Central memory CD8-positive, alpha-beta T cell (primary cell): ENCODE results near the gene ZFAND2B.

Experiments
- ATAC-seq: fragments of 150-1000 bp; cut with Tn5 transposase; replicated peaks from 2 replicates; pipeline ENCODE4 v1.10.0; 2022; ENCODE audit warnings: mild to moderate bottlenecking, moderate FRiP score, moderate number of reproducible peaks; ENCODE audit not compliant: poor library complexity, severe bottlenecking; ENCODE audit errors: extremely low read depth
- DNase-seq, 2 donors: peaks; one replicate each; pipeline ENCODE4 v3.0.0; 2021; ENCODE audit warnings: low spot score in 2 of 2
- H3K27ac Mint-ChIP-seq: one replicate; pipeline ENCODE4 v1.8.0; 2022; ENCODE audit warnings: low read depth, mild to moderate bottlenecking, moderate library complexity, mixed read lengths
- H3K27me3 Mint-ChIP-seq: one replicate; pipeline ENCODE4 v1.8.0; 2022; ENCODE audit warnings: mixed read lengths
- H3K36me3 Mint-ChIP-seq: one replicate; pipeline ENCODE4 v1.8.0; 2022; ENCODE audit warnings: mild to moderate bottlenecking, moderate library complexity, mixed read lengths; ENCODE audit not compliant: insufficient read depth
- H3K4me1 Mint-ChIP-seq: one replicate; pipeline ENCODE4 v1.8.0; 2022; ENCODE audit warnings: mixed read lengths
- H3K4me3 Mint-ChIP-seq: one replicate; pipeline ENCODE4 v1.8.0; 2022; ENCODE audit warnings: mild to moderate bottlenecking, moderate library complexity, mixed read lengths
- H3K9me3 Mint-ChIP-seq: one replicate; pipeline ENCODE4 v1.8.0; 2022; ENCODE audit warnings: mixed read lengths

ZFAND2B gene

DNA sequence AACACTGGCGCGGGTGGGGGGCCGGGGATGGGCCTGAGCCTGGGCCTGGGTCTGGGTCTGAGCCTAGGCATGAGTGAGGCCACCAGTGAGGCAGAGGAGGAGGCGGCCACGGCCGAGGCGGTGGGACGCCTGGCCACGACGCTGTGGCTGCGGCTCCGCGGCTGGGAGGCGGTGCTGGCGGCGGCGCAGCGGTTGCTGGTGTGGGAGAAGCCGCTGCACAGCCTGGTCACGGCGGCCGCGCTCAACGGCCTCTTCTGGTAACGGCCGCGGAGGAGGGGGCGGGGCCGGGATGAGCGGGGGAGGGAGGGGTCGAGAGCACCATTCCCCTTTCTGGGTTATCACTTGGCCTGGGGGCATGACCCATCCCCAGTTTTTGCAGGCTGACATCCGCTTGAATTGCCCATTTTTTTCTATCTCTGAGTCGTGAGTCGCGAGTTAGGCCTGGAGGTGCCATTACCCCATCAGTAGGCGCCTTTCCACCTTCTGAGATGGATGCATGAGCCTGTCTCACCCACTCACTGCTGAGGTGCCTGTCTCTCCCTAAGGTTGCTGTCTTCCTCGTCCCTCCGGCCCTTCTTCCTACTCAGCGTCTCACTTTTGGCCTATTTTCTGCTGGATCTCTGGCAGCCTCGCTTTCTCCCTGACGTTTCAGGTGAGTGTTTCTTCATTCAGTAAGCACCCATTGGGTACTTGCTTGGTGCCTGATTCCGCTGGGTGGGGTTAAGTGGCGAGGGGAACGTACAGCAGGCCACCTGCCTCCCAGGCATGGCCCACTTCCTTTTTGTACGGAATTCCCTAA is 28.0 kb upstream of the ZFAND2B start:
- no peaks in the 10 kb centered on the region for H3K9me3 Mint-ChIP-seq
- H3K4me3 Mint-ChIP-seq: peak overlapping the region; percentile 79
- peaks cover 52% of the 10 kb centered on the region for H3K36me3 Mint-ChIP-seq
- H3K27ac Mint-ChIP-seq: peak overlapping the region; percentile 99
- DNase-seq: peak in 1 of 2 donors; percentile 34
- ATAC-seq: no peak
- no peaks in the 10 kb centered on the region for H3K27me3 Mint-ChIP-seq
- peaks cover 64% of the 10 kb centered on the region for H3K4me1 Mint-ChIP-seq

DNA sequence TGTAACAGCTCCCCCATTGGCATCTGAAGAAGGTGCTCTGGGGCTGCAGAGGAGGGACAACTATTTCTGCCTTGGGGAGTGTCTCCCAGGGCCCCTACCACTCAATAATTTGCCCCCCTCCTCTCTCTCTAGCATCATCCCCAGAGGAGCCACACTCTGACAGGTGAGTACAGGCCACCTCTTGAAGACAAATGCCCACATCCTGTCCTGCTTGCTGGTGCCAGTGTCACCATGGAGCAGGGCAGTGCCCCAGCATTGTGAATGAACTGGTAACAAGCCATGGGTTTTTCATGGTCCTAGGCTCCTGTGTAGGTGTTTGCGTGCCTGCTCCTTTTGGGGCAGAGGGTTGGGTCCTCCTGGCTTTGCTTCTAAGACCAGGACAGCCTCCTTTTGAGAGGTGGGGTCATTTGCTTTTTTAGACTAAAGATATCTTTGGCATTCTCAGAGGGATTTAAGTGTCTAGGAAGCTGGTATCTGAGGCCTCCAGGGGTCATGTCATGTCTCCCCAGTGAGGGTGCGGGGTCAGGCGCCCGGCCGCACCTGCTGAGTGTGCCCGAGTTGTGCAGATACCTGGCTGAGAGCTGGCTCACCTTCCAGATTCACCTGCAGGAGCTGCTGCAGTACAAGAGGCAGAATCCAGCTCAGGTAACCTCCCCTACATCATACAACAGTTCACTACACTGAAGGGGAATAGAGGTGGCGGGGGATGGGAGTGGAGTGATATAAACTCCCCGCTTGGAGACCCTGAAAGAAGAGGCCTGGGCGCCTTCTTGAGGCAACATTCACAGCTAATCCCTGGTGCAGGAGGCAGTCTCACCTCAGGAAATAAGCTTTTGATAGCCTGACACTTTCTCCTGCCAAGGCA is 26.7 kb upstream of the ZFAND2B start:
- H3K36me3 Mint-ChIP-seq: peaks cover 51% of the 10 kb centered on the region
- H3K27ac Mint-ChIP-seq: peak overlapping the region; percentile 50
- H3K4me1 Mint-ChIP-seq: peaks cover 62% of the 10 kb centered on the region
- ATAC-seq (no peak), DNase-seq (no peak)
- H3K4me3 Mint-ChIP-seq: peak overlapping the region; percentile 79
- H3K9me3 Mint-ChIP-seq: no peaks in the 10 kb centered on the region
- no peaks in the 10 kb centered on the region for H3K27me3 Mint-ChIP-seq

DNA sequence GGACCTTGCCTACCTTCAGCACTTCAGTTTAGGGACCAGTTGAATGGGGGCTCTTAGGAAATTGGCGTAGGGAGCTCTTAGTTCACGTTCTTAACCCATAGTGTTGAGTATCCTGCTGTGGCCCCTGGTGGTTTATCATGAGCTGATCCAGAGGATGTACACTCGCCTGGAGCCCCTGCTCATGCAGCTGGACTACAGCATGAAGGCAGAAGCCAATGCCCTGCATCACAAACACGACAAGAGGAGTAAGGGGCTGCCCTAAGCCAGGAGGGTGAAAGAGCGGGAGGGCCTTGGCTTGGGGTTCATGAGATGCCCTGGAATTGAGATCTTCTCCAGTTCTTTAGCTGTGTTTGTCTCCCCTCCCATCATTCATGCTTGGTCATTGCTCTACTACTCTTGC is 25.6 kb upstream of the ZFAND2B start:
- no peak overlapping the region for H3K4me3 Mint-ChIP-seq
- DNase-seq: no peak

DNA sequence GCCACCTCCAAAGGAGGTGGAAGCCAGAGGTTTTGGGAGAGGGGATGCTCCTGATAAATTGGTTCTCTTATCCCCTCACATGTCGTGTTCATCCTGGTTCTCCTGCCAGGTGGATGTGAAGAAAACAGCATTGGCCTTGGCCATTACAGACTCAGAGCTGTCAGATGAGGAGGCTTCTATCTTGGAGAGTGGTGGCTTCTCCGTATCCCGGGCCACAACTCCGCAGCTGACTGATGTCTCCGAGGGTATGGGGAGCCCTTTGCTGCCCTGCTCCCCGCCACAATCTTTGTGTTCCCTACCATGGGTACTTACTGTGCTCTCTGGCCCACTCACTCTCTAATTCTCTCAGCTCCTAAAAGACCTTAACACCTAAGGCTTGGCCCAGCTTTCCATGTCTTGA is 25.1 kb upstream of the ZFAND2B start:
- no peaks in the 10 kb centered on the region for H3K9me3 Mint-ChIP-seq
- no peak overlapping the region for H3K4me3 Mint-ChIP-seq
- H3K4me1 Mint-ChIP-seq: peaks cover 60% of the 10 kb centered on the region
- no peak for ATAC-seq
- no peak for DNase-seq
- H3K36me3 Mint-ChIP-seq: peaks cover 52% of the 10 kb centered on the region
- no peaks in the 10 kb centered on the region for H3K27me3 Mint-ChIP-seq
- H3K27ac Mint-ChIP-seq: no peak overlapping the region

More for the DNA sequence above, 25.6 kb upstream of the ZFAND2B start:
- H3K27me3 Mint-ChIP-seq: no peaks in the 10 kb centered on the region
- H3K4me1 Mint-ChIP-seq: peaks cover 60% of the 10 kb centered on the region
- H3K36me3 Mint-ChIP-seq: peaks cover 51% of the 10 kb centered on the region
- no peak for ATAC-seq
- H3K9me3 Mint-ChIP-seq: no peaks in the 10 kb centered on the region
- H3K27ac Mint-ChIP-seq: no peak overlapping the region

DNA sequence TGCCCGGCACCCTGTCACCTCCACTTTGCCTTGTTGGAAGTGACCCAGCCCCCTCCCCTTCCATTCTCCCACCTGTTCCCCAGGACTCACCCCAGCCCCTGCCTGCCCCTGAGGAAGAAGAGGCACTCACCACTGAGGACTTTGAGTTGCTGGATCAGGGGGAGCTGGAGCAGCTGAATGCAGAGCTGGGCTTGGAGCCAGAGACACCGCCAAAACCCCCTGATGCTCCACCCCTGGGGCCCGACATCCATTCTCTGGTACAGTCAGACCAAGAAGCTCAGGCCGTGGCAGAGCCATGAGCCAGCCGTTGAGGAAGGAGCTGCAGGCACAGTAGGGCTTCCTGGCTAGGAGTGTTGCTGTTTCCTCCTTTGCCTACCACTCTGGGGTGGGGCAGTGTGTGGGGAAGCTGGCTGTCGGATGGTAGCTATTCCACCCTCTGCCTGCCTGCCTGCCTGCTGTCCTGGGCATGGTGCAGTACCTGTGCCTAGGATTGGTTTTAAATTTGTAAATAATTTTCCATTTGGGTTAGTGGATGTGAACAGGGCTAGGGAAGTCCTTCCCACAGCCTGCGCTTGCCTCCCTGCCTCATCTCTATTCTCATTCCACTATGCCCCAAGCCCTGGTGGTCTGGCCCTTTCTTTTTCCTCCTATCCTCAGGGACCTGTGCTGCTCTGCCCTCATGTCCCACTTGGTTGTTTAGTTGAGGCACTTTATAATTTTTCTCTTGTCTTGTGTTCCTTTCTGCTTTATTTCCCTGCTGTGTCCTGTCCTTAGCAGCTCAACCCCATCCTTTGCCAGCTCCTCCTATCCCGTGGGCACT is 24.0 kb upstream of the ZFAND2B start:
- ATAC-seq: no peak
- H3K4me3 Mint-ChIP-seq: no peak overlapping the region
- peaks cover 59% of the 10 kb centered on the region for H3K4me1 Mint-ChIP-seq
- peak overlapping the region; percentile 72 for H3K27ac Mint-ChIP-seq
- no peaks in the 10 kb centered on the region for H3K27me3 Mint-ChIP-seq
- no peaks in the 10 kb centered on the region for H3K9me3 Mint-ChIP-seq
- no peak for DNase-seq
- peaks cover 44% of the 10 kb centered on the region for H3K36me3 Mint-ChIP-seq

DNA sequence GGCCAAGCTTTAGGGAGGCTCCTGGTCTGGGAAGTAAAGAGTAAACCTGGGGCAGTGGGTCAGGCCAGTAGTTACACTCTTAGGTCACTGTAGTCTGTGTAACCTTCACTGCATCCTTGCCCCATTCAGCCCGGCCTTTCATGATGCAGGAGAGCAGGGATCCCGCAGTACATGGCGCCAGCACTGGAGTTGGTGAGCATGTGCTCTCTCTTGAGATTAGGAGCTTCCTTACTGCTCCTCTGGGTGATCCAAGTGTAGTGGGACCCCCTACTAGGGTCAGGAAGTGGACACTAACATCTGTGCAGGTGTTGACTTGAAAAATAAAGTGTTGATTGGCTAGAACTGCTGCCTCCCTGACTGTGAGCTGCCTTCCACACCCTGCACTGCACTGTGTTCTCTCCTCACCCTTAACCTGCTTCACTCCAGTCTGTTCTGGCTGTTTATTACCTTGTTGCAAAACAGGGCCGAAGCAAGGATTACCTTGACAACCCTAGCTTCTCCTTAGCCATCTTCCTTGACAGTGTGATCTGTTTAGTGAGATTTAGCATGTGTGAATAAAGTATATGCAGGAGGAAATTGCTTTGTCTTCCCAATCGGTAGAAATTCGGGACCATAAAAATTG is 23.3 kb upstream of the ZFAND2B start:
- peaks cover 38% of the 10 kb centered on the region for H3K36me3 Mint-ChIP-seq
- H3K27me3 Mint-ChIP-seq: no peaks in the 10 kb centered on the region
- peak overlapping the region; percentile 72 for H3K27ac Mint-ChIP-seq
- no peak overlapping the region for H3K4me3 Mint-ChIP-seq
- no peaks in the 10 kb centered on the region for H3K9me3 Mint-ChIP-seq
- ATAC-seq: no peak
- DNase-seq: no peak
- peaks cover 56% of the 10 kb centered on the region for H3K4me1 Mint-ChIP-seq

DNA sequence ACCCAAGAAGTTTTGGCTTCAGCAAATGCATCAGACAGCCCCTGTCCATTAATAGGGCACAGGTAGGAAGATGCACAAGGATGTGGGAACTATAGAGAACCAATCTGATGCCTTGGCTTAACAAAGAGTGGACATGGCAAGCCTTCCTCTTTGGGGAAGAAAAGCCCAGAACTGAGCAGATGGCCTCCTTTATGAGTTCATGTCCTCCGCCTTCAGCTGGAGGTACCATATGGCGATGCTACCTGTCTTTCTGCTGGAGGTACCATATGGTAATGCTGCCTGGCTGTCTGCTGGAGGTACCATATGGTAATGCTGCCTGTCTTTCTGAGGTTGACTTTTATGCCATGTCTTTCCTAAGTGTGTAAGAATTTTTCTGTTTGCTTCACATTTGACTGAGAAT is 22.5 kb upstream of the ZFAND2B start:
- Mint-ChIP-seq H3K4me1 (peaks cover 55% of the 10 kb centered on the region), H3K27ac (peak overlapping the region; percentile 72), H3K4me3 (no peak overlapping the region), H3K27me3 (no peaks in the 10 kb centered on the region), H3K36me3 (peaks cover 33% of the 10 kb centered on the region), H3K9me3 (no peaks in the 10 kb centered on the region)
- ATAC-seq: no peak
- DNase-seq: no peak

DNA sequence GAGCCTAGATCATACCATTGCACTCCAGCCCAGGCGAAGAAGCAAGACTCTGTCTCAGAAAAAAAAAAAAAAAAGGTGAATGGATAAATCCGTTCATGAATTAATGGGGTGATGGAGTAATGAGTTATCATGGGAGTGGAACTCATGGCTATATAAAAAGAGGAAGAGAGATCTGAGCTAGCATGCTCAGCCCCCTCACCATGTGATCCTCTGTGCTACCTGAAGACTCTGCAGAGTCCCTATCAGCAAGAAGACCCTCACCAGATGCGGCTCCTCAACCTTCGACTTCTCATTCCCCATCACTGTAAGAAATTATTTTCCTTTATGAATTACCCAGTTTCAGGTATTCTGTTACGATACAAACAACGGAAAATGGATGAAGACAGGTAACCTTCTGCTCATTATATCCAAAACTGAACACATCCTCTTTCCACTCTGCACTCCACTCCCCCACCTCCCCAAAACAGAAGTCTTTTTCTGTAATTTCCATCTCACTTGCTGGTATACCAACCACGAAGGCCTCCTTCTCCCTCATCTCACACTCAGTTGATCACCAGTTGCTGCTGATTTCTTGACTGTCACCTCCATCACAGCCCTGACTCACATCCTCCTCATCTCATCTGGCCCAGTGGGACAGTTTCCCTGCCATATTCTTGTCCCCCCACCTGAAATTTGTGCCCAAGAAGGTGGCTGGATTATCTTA is 19.7 kb upstream of the ZFAND2B start:
- DNase-seq (no peak), ATAC-seq (no peak)
- peaks cover 31% of the 10 kb centered on the region for H3K4me1 Mint-ChIP-seq
- H3K36me3 Mint-ChIP-seq: peaks cover 18% of the 10 kb centered on the region
- no peaks in the 10 kb centered on the region for H3K27me3 Mint-ChIP-seq
- H3K9me3 Mint-ChIP-seq: no peaks in the 10 kb centered on the region
- H3K27ac Mint-ChIP-seq: peak overlapping the region; percentile 63
- no peak overlapping the region for H3K4me3 Mint-ChIP-seq

DNA sequence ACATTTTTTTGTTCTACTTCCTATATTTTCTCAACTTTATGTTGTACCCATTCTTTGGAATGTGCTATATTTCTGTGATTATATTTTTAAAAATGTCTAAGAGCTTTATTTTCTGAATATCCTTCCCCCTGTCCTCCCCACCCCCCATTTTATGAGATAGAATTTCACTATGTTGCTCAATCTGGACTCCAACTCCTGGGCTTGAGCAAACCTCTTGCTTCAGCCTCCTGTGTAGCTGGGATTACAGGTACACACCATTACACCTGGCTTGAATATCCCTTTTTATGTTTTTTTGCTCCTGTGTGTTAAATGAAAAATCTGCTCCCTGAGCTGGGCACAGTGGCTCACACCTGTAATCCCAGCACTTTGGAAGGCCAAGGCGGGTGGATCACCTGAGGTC is 9.2 kb upstream of the ZFAND2B start:
- DNase-seq: no peak
- peaks cover 8% of the 10 kb centered on the region for H3K4me1 Mint-ChIP-seq
- H3K4me3 Mint-ChIP-seq: no peak overlapping the region
- H3K27me3 Mint-ChIP-seq: peaks cover 14% of the 10 kb centered on the region
- no peaks in the 10 kb centered on the region for H3K9me3 Mint-ChIP-seq
- peaks cover 3% of the 10 kb centered on the region for H3K36me3 Mint-ChIP-seq
- ATAC-seq: no peak
- no peak overlapping the region for H3K27ac Mint-ChIP-seq

DNA sequence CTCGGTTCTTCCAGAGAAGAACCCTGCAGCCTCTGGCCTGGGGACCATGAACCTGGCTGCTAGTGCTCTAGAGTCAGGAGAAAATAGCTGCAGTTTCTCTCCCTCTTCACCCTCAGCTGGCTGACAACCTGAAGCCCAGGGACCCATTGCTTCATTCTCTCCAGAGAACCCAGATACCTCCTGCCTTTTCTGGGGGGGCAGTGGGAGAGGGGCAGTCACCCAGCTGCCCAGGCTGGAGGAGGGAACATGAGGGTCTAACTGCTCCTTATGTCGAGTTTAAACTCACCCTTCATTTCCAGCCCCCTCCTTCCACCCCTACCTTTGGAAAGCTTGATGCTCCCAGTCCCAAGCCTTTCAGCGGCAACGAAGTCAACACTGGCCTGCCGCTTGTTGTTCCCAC is 7.6 kb upstream of the ZFAND2B start:
- Mint-ChIP-seq H3K9me3 (no peaks in the 10 kb centered on the region), H3K36me3 (peaks cover 3% of the 10 kb centered on the region), H3K27me3 (peaks cover 14% of the 10 kb centered on the region), H3K4me1 (peaks cover 8% of the 10 kb centered on the region), H3K27ac (no peak overlapping the region), H3K4me3 (no peak overlapping the region)
- no peak for ATAC-seq
- no peak for DNase-seq

DNA sequence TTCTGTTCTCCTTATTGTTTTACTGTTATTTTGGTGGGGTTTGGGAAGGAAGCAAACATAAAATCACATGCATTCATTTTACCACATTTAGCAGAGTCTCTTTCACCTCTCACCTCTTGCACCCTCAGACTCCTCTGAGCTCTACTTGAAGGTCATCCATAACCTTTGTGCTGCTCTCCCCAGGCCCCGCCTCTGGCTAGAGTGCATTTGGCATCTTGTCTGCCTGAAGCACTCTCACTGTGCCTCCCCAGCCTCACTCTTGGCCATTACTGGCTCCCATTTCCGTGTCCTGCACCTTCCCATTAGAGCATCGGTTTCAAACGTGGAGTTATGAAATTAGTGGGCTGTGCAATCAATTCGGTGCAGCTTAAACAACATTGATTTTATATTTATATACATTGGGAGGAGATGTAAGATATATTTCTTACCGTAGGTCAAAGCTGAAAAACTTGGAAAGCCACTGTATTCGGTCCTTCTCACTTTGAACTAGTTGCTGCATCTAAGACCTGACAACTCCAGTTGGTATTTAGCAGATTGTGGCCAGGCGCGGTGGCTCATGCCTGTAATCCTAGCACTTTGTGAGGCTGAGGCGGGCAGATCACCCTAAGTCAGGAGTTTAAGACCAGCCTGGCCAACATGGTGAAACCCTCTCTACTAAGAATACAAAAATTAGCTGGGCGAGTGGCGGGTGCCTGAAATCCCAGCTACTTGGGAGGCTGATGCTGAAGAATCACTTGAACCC is 6.9 kb upstream of the ZFAND2B start:
- H3K4me3 Mint-ChIP-seq: peak overlapping the region; percentile 72
- ATAC-seq (no peak), DNase-seq (no peak)
- H3K9me3 Mint-ChIP-seq: no peaks in the 10 kb centered on the region
- no peak overlapping the region for H3K27ac Mint-ChIP-seq
- peaks cover 14% of the 10 kb centered on the region for H3K27me3 Mint-ChIP-seq
- peaks cover 3% of the 10 kb centered on the region for H3K36me3 Mint-ChIP-seq
- H3K4me1 Mint-ChIP-seq: peaks cover 8% of the 10 kb centered on the region
